ENCODE measurements around the gene SOX12.

Gene SOX12

DNA sequence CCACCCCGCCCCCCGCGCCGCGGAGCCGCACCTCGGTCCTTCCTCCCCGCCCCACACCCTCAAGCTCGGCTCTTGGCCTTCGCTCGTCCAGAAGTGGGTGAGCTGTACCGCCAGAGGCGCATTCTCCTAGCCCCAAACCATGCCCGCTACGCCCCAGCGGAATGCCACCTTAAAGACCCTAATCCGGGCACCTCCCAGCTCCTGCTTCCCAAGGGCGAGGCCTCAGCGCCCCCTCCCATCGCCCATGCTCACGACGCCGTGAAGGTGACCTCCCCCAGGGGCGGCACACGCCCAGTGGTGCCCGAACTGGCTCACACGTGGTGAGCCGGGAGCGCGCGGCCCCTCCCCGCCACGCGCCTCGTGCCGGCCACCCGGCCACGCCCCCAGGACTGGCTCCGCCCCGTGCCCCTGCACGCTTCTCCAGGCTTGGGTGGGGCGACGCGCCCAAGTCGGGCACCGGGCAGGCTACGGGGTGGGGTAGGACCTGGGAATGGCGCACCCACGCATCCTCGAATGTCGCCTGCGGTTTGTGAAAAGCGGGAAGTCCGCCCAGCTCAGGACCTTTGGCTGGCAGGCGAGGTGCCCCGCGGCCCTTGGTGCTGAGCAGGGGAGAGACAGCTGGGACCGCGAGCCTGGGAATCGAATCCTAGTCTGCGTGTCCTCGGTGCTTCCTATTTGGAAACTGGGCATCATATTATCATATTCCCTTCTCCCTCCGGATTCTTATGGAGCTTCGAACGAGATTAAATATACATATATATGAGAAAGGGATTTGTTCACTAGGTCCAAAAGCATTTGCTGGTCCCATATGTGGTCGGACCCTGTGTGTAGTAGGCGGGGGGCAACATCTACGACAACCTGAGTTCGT lies 941 bp upstream of the SOX12 start:
- DNase-seq (ENCODE audit: low spot score), result peak; percentile 94
- H3K4me3 ChIP-seq, result peak overlapping the region; percentile 91
- TF ChIP-seq, protein P1, sequence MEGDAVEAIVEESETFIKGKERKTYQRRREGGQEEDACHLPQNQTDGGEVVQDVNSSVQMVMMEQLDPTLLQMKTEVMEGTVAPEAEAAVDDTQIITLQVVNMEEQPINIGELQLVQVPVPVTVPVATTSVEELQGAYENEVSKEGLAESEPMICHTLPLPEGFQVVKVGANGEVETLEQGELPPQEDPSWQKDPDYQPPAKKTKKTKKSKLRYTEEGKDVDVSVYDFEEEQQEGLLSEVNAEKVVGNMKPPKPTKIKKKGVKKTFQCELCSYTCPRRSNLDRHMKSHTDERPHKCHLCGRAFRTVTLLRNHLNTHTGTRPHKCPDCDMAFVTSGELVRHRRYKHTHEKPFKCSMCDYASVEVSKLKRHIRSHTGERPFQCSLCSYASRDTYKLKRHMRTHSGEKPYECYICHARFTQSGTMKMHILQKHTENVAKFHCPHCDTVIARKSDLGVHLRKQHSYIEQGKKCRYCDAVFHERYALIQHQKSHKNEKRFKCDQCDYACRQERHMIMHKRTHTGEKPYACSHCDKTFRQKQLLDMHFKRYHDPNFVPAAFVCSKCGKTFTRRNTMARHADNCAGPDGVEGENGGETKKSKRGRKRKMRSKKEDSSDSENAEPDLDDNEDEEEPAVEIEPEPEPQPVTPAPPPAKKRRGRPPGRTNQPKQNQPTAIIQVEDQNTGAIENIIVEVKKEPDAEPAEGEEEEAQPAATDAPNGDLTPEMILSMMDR (IDR thresholded peaks at IDR 0.05), result no peak
- peak overlapping the region; percentile 81 to 94 for H3K27ac ChIP-seq

DNA sequence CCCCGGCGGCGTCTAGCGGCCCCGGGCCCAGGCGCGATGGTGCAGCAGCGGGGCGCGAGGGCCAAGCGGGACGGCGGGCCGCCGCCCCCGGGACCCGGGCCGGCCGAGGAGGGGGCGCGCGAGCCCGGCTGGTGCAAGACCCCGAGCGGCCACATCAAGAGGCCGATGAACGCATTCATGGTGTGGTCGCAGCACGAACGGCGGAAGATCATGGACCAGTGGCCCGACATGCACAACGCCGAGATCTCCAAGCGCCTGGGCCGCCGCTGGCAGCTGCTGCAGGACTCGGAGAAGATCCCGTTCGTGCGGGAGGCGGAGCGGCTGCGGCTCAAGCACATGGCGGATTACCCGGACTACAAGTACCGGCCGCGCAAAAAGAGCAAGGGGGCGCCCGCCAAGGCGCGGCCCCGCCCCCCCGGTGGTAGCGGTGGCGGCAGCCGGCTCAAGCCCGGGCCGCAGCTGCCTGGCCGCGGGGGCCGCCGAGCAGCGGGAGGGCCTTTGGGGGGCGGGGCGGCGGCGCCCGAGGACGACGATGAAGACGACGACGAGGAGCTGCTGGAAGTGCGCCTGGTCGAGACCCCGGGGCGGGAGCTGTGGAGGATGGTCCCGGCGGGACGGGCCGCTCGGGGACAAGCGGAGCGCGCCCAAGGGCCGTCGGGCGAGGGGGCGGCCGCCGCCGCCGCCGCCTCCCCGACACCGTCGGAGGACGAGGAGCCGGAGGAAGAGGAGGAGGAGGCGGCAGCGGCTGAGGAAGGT lies 715 bp downstream of the SOX12 start:
- Histone ChIP-seq H3K4me3 (peak overlapping the region; percentile 91), H3K27ac (peak overlapping the region; percentile 81 to 94)
- peak; percentile 86 for DNase-seq (ENCODE audit: low spot score)
- TF ChIP-seq, protein P1 (IDR thresholded peaks at IDR 0.05), result no peak

DNA sequence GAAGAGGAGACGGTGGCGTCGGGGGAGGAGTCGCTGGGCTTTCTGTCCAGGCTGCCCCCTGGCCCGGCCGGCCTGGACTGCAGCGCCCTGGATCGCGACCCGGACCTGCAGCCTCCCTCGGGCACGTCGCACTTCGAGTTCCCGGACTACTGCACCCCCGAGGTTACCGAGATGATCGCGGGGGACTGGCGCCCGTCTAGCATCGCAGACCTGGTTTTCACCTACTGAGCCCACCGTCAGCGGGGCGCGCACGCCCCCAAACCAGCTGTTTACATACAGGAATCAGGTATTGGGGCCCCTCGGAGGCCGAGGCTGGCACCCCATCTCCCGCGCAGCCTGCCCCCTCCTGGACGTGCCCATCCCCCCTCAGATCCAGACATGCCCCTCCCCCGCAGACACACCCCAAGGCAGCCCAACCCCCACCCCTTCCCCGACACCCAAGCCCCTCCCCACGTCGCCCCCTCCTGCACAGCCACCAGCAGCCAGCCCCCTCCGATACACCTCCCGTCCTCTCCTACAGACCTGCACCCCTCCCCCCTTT lies 1.4 kb downstream of the SOX12 start:
- Histone ChIP-seq H3K4me3 (peak overlapping the region; percentile 91), H3K27ac (peak overlapping the region; percentile 81 to 94)
- DNase-seq (ENCODE audit: low spot score), result peak; percentile 76
- TF ChIP-seq, protein P1 (IDR thresholded peaks at IDR 0.05), result no peak

DNA sequence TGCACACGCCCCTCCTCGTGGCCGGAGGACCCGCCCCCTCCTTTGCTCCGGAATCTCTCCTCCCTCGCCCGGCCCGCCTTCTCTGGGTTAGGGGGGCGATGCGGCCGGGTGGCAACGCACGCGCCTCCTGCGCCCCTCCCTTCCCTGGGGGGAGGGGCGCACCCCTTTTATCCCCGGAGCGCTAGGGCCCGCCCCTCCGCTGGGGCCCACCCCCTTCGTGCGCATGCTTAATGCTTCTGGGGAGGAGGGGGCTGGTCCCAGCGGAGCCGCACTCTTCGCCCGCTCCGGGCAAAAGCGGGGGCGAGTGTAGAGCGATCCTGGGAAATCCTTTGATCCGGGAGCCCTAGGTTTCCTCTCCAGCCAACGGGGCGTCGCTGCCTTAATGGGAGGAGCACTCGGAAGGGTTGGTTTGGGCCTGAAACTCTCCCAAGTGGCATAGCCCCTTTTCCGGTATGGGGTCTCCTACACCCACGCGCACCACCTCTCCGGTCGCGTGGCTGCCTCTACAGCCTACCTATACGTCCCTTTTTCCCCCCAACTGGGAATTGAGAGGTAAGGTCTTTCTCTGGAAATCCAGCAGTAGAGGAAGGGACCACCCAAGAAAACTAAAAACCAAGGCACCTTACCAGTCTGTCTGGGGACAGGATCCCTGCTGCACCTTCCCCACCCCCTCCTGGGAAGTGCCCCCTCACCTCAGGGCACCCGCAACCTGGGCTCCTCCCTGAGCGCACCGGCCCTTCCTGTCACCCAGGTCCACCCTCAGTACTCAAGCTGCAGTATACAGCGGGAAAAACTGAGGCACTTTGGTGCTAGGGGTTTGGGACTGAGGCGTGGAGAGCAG lies 2.1 kb downstream of the SOX12 start:
- TF ChIP-seq, protein P1 (IDR thresholded peaks at IDR 0.05), result no peak
- peak overlapping the region; percentile 81 to 94 for H3K27ac ChIP-seq
- peak; percentile 87 for DNase-seq (ENCODE audit: low spot score)
- peak overlapping the region; percentile 91 for H3K4me3 ChIP-seq

DNA sequence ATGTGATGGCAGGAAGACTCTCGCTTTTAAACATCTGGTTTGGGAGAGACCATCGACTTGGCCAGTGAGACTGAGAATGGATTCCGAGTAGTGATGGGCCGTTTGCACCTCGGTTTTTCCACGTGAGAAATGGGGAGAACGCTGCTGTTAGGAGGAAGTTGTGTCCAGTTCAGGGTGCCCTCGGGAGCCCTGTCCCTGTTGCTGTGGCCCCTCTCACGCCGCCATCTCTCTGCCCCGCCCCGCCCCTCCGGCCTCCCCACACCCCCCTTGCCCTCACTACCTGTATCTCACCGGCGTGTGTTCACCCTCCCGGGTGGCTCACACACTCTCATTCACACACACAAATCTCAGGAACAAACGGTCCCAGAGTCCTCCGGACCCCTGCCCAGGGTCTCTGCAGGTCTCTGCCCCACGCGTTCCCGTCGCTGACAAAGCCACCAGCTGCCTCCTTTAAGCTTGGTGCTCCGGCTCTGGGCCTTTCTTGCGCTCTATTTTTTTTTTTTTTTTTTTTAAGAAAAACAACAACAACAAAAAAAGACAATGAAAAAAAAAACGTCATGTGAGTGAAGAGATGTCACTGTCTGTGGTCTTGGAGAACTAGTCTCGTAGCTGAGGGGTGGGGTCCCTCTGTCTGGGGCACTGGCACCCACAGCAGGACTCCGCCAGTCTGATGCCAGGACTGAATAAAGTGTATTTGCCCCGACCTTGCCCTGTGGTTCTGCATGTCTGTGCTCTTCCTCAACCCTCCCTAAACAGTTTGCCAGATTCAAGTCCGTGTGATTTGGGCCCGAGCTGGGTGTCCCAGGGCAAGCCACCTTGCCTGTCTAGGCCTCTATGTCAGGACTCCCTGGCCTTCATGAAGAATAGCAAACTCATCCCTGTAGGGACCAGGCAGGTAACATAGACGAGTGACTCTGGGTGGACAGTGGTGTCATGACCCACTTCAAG lies 2.9 kb downstream of the SOX12 start:
- TF ChIP-seq, protein P1 (IDR thresholded peaks at IDR 0.05), result no peak
- Histone ChIP-seq H3K4me3 (peak overlapping the region; percentile 91), H3K27ac (peak overlapping the region; percentile 81 to 94)
- DNase-seq (ENCODE audit: low spot score), result no peak
